Thyroid gland (tissue), 4 donors: Measurements from ENCODE around the gene ELP6. TPM values are rescaled to one million over a fixed set of nuclear protein-coding genes. Genes with fewer than 3 reads are reported as not detected.
"Not testable (repeated sequence)": the region's sequence is repeated elsewhere in the genome, so short reads cannot be mapped to it uniquely, and the experiment has no call there.

Experiments used
- DNase-seq, 2 donors: peaks; one replicate each; pipeline ENCODE4 v3.0.0-alpha.2; 2019
- H3K27ac ChIP-seq, 3 donors: fragments of 200-600 bp; sonication (generic); 1 replicate in 2 of 3; 2 replicates in 1 of 3; pipeline ENCODE4 v1.5.1; 2016 to 2019; ENCODE audit warnings: mild to moderate bottlenecking in 1 of 3, moderate library complexity in 1 of 3
- H3K27me3 ChIP-seq: fragments of 200-600 bp; sonication (generic); one replicate; pipeline ENCODE4 v1.5.1; 2019
- H3K36me3 ChIP-seq, 2 donors: fragments of 200-600 bp; sonication (generic); one replicate each; pipeline ENCODE4 v1.5.1; 2016 to 2019
- H3K4me1 ChIP-seq, 2 donors: fragments of 200-600 bp; sonication (generic); one replicate each; pipeline ENCODE4 v1.5.1; 2017 to 2019
- H3K4me3 ChIP-seq, 3 donors: fragments of 200-600 bp; sonication (generic); replicated peaks in 1 of 3; 1 replicate in 2 of 3; 2 replicates in 1 of 3; pipeline ENCODE4 v1.5.1; 2016; ENCODE audit warnings: mild to moderate bottlenecking in 1 of 3
- H3K9me3 ChIP-seq: fragments of 200-600 bp; sonication (generic); one replicate; pipeline ENCODE4 v1.5.1; 2017
- CTCF ChIP-seq, 6 experiments: fragments of 200-600 bp in 3 of 6; fragments of 450-650 bp in 3 of 6; sonication (generic) in 3 of 6; IDR thresholded peaks; one replicate each; pipeline ENCODE4 v1.5.1; 2016 to 2019; ENCODE audit warnings: antibody characterized with exemption in 6 of 6, mild to moderate bottlenecking in 2 of 6, inconsistent platforms in 1 of 6, moderate library complexity in 1 of 6
- POLR2A ChIP-seq, 2 donors: fragments of 450-650 bp; IDR thresholded peaks; one replicate each; pipeline ENCODE4 v1.6.1; 2017; ENCODE audit warnings: antibody characterized with exemption in 2 of 2, mild to moderate bottlenecking in 2 of 2, moderate library complexity in 1 of 2
- WGBS, 2 donors: methylation state at CpG; one replicate each; pipeline ENCODE4 v1.1.5; 2017; 5-methylcytosine and 5-hydroxymethylcytosine counted together
- intact Hi-C: fragments of 100-400 bp; cut with DNase I; formaldehyde crosslinking; loops from one replicate; pipeline ENCODE4 v1.15.1; 2023
- total RNA-seq, 4 donors: library from RNA; depleted of rRNA; stranded (reverse); fragments of >200 nt; gene quantifications; one replicate each; pipeline ENCODE4 v1.2.3, GENCODE V29; 2016

ELP6 gene
- total RNA-seq, 4 donors from 2014 or later: 25.3 to 42.7 (median 35.5) TPM

GRCh38 chr3:47515100-47515499 is 1.6 kb upstream of the ELP6 start:
- 84 to 88% methylated on average over 5 of the region's 5 CpGs for WGBS, 2 donors
- Histone ChIP-seq H3K4me1 (peaks cover 0 to 8% of the 10 kb centered on the region in 2 donors), H3K4me3 (no peak overlapping the region), H3K9me3 (no peaks in the 10 kb centered on the region), H3K27ac (no peak overlapping the region), H3K36me3 (peaks cover 0 to 2% of the 10 kb centered on the region in 2 donors), H3K27me3 (no peaks in the 10 kb centered on the region)
- no peak for DNase-seq
- TF ChIP-seq CTCF (IDR thresholded peaks at IDR 0.05): no peak
- TF ChIP-seq POLR2A (IDR thresholded peaks at IDR 0.05): no peak
- intact Hi-C loops: loop anchor here (5.0 kb wide), 1 partner anchor 93 kb away; no protein-coding TSS in a partner anchor

- Histone ChIP-seq H3K36me3 (peaks cover 0 to 11% of the 10 kb centered on the region in 2 donors), H3K4me3 (peak overlapping the region; percentile 38 to 59 (median 40)), H3K4me1 (peaks cover 0 to 8% of the 10 kb centered on the region in 2 donors), H3K27ac (peak overlapping the region; percentile 87 to 97 (median 95)), H3K27me3 (no peaks in the 10 kb centered on the region), H3K9me3 (no peaks in the 10 kb centered on the region)
- peak; percentile 12 to 28 for DNase-seq
- intact Hi-C loops: no loop called here
- TF ChIP-seq POLR2A (IDR thresholded peaks at IDR 0.05) (no peak), CTCF (IDR thresholded peaks at IDR 0.05) (no peak)
- 17 to 20% methylated on average over 36 of the region's 36 CpGs for WGBS, 2 donors
These were observed 942 bp downstream of the ELP6 start for GRCh38 chr3:47512416-47513124.

- H3K4me3 ChIP-seq, intact Hi-C loops, H3K27me3 ChIP-seq, H3K27ac ChIP-seq, H3K4me1 ChIP-seq, H3K9me3 ChIP-seq, DNase-seq: not testable (repeated sequence)
- 98 to 99% methylated on average over 6 of the region's 6 CpGs for WGBS, 2 donors
- peaks cover 22 to 43% of the 10 kb centered on the region in 2 donors for H3K36me3 ChIP-seq
These were observed 8.2 kb downstream of the ELP6 start for GRCh38 chr3:47505267-47505666.

GRCh38 chr3:47504113-47504512 is 9.4 kb downstream of the ELP6 start:
- peaks cover 22 to 39% of the 10 kb centered on the region in 2 donors for H3K36me3 ChIP-seq

GRCh38 chr3:47503033-47503432 is 10.5 kb downstream of the ELP6 start:
- peaks cover 27 to 47% of the 10 kb centered on the region in 2 donors for H3K36me3 ChIP-seq
- no peaks in the 10 kb centered on the region for H3K27me3 ChIP-seq
- no peak overlapping the region for H3K27ac ChIP-seq
- no peaks in the 10 kb centered on the region for H3K9me3 ChIP-seq
- no peak overlapping the region for H3K4me3 ChIP-seq
- DNase-seq: no peak
- no peak for TF ChIP-seq CTCF (IDR thresholded peaks at IDR 0.05)
- no peak for TF ChIP-seq POLR2A (IDR thresholded peaks at IDR 0.05)
- intact Hi-C loops: no loop called here
- no peaks in the 10 kb centered on the region for H3K4me1 ChIP-seq
- WGBS, 2 donors: 91 to 96% methylated on average over 2 of the region's 2 CpGs

More at GRCh38 chr3:47504113-47504512, 9.4 kb downstream of the ELP6 start:
- no peaks in the 10 kb centered on the region for H3K9me3 ChIP-seq
- H3K27ac ChIP-seq: no peak overlapping the region
- no peaks in the 10 kb centered on the region for H3K4me1 ChIP-seq
- no peak for DNase-seq
- TF ChIP-seq POLR2A (IDR thresholded peaks at IDR 0.05) (no peak), CTCF (IDR thresholded peaks at IDR 0.05) (no peak)
- no peak overlapping the region for H3K4me3 ChIP-seq
- WGBS, 2 donors: 78 to 93% methylated on average over 6 to 7 of the region's 7 CpGs
- H3K27me3 ChIP-seq: no peaks in the 10 kb centered on the region
- intact Hi-C loops: no loop called here
